Osteoblast (primary cell): ENCODE measurements around the gene CEP70. TPM values are rescaled to one million over a fixed set of nuclear protein-coding genes. Genes with fewer than 3 reads are reported as not detected.
A peak's percentile ranks its signal among the peaks of the same experiment; 100 is the strongest.
"Not testable (repeated sequence)": the region's sequence is repeated elsewhere in the genome, so short reads cannot be mapped to it uniquely, and the experiment has no call there.

Source experiments
- DNase-seq: peaks from one replicate; pipeline ENCODE4 v3.0.0; 2011; ENCODE audit warnings: low spot score, mixed read lengths; ENCODE audit not compliant: insufficient read length; ENCODE audit errors: missing footprints
- H2AFZ ChIP-seq: 2 replicates; pipeline ENCODE4 v1.6.0; 2011; ENCODE audit warnings: mild to moderate bottlenecking, low read length
- H3K27ac ChIP-seq: 2 replicates; pipeline ENCODE4 v1.5.1; 2011; ENCODE audit warnings: mild to moderate bottlenecking, low read depth, low read length, moderate library complexity
- H3K27me3 ChIP-seq: 2 replicates; pipeline ENCODE4 v1.6.0; 2012; ENCODE audit warnings: mild to moderate bottlenecking, control low read depth, inconsistent platforms, low read length, moderate library complexity; ENCODE audit not compliant: insufficient read depth
- H3K36me3 ChIP-seq: 2 replicates; pipeline ENCODE4 v1.5.1; 2011; ENCODE audit warnings: mild to moderate bottlenecking, low read length, control low read depth, moderate library complexity; ENCODE audit not compliant: insufficient read depth
- H3K4me1 ChIP-seq: 2 replicates; pipeline ENCODE4 v1.5.1; 2011; ENCODE audit warnings: mild to moderate bottlenecking, low read length, control low read depth, moderate library complexity; ENCODE audit not compliant: insufficient read depth
- H3K4me2 ChIP-seq: 2 replicates; pipeline ENCODE4 v1.6.0; 2011; ENCODE audit warnings: mild to moderate bottlenecking, low read length; ENCODE audit not compliant: insufficient read depth
- H3K4me3 ChIP-seq: fragments of 200-600 bp; sonication (generic); 3 replicates; pipeline ENCODE4 v1.5.1; 2012; ENCODE audit warnings: mild to moderate bottlenecking, low read length, inconsistent platforms; ENCODE audit not compliant: insufficient read depth
- H3K79me2 ChIP-seq: 2 replicates; pipeline ENCODE4 v1.6.0; 2012; ENCODE audit warnings: mild to moderate bottlenecking, low read length, control low read depth, inconsistent platforms; ENCODE audit not compliant: insufficient read depth
- H3K9me3 ChIP-seq: 2 replicates; pipeline ENCODE4 v1.5.1; 2011; ENCODE audit warnings: low read depth, low read length, control low read depth
- H4K20me1 ChIP-seq: 2 replicates; pipeline ENCODE4 v1.6.0; 2012; ENCODE audit warnings: mild to moderate bottlenecking, low read length, control low read depth; ENCODE audit not compliant: insufficient read depth
- total RNA-seq: library from RNA; depleted of rRNA; stranded (reverse); fragments of >200 nt; gene quantifications from 2 replicates; pipeline ENCODE4 v1.2.3, GENCODE V29; 2012
- TF ChIP-seq, protein P1 (sequence below): IDR thresholded peaks from 2 replicates; pipeline ENCODE4 v1.5.1; 2011; ENCODE audit warnings: mild to moderate bottlenecking, low read depth, low read length, moderate library complexity; ENCODE audit errors: extremely low read depth

CEP70 gene
- total RNA-seq, 1 donor, result 51.0 TPM

DNA sequence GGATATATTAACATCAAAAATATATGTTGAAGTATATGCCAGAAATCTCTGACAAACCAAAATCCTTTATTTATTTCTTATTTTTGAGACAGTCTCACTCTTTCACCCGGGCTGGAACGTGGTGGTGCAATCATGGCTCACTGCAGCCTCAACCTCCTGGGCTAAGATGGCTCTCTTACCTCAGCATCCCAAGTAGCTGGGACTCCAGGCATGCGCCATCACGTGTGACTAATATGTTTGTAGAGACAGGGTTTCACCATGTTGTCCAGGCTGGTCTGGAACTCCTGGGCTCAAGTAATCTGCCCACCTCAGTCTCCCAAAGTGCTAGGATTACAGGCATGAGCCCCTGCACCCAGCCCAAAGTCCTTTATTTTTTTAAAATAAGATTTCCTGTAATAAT, 26.4 kb upstream of the CEP70 start:
- Histone ChIP-seq H3K4me2 (no peak overlapping the region), H3K79me2 (peaks cover 8% of the 10 kb centered on the region), H4K20me1 (no peaks in the 10 kb centered on the region), H3K27ac (no peak overlapping the region), H3K4me3 (no peak overlapping the region), H3K27me3 (no peaks in the 10 kb centered on the region), H2AFZ (no peak overlapping the region), H3K9me3 (no peaks in the 10 kb centered on the region), H3K4me1 (no peaks in the 10 kb centered on the region), H3K36me3 (no peaks in the 10 kb centered on the region)
- no peak for DNase-seq
- TF ChIP-seq, protein P1, sequence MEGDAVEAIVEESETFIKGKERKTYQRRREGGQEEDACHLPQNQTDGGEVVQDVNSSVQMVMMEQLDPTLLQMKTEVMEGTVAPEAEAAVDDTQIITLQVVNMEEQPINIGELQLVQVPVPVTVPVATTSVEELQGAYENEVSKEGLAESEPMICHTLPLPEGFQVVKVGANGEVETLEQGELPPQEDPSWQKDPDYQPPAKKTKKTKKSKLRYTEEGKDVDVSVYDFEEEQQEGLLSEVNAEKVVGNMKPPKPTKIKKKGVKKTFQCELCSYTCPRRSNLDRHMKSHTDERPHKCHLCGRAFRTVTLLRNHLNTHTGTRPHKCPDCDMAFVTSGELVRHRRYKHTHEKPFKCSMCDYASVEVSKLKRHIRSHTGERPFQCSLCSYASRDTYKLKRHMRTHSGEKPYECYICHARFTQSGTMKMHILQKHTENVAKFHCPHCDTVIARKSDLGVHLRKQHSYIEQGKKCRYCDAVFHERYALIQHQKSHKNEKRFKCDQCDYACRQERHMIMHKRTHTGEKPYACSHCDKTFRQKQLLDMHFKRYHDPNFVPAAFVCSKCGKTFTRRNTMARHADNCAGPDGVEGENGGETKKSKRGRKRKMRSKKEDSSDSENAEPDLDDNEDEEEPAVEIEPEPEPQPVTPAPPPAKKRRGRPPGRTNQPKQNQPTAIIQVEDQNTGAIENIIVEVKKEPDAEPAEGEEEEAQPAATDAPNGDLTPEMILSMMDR, result no peak

DNA sequence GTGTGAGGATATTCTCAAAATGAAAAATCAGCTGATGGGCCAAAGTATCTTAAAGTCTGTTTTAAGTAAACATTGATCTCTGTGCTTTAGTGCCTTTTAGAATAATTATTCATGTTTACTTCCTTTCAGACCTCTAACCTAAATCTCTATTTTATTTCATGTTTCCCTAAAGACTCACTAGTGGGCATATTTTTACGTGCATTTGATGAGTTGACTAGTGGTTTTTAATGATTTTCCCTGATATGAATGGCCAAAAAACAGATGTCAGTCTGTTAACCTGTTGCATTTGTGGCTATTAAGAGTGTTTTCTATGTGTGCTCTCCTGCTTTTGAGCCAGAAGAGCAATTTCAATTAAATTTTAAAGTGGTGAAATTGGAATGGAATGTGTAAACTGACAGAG, 21.4 kb upstream of the CEP70 start:
- TF ChIP-seq, protein P1, result no peak
- H3K36me3 ChIP-seq, result no peaks in the 10 kb centered on the region
- H3K9me3 ChIP-seq, result no peaks in the 10 kb centered on the region
- H3K27me3 ChIP-seq, result no peaks in the 10 kb centered on the region
- H3K4me1 ChIP-seq, result no peaks in the 10 kb centered on the region
- no peak overlapping the region for H3K4me3 ChIP-seq
- H3K79me2 ChIP-seq, result peaks cover 22% of the 10 kb centered on the region
- DNase-seq, result no peak
- H3K27ac ChIP-seq, result no peak overlapping the region
- H2AFZ ChIP-seq, result no peak overlapping the region
- H4K20me1 ChIP-seq, result no peaks in the 10 kb centered on the region
- no peak overlapping the region for H3K4me2 ChIP-seq

DNA sequence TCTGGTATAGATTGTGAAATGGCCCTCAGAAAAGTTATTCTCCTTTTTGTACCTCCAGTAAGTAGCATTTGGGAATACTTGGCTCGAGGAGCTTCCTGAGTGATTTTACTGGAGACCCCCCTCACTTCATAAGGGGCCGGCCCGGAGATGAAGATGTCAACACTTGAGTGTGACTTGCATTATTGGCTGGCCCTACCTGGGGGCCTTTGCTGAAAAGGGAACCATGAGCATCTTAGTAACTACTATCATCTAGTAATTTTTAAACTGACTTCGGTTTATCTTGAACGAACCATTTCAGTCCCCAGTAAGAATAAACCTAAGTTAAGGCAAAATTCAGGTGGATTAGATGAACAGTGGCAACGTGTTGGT, 15.8 kb upstream of the CEP70 start:
- Histone ChIP-seq H3K4me2 (peak overlapping the region; percentile 73), H3K4me1 (peaks cover 9% of the 10 kb centered on the region), H3K79me2 (peaks cover 19% of the 10 kb centered on the region), H2AFZ (peak overlapping the region; percentile 80), H3K27me3 (no peaks in the 10 kb centered on the region), H3K4me3 (peak overlapping the region; percentile 86), H3K27ac (no peak overlapping the region), H4K20me1 (no peaks in the 10 kb centered on the region), H3K9me3 (no peaks in the 10 kb centered on the region), H3K36me3 (no peaks in the 10 kb centered on the region)
- TF ChIP-seq, protein P1, result no peak
- DNase-seq, result peak; percentile 53

DNA sequence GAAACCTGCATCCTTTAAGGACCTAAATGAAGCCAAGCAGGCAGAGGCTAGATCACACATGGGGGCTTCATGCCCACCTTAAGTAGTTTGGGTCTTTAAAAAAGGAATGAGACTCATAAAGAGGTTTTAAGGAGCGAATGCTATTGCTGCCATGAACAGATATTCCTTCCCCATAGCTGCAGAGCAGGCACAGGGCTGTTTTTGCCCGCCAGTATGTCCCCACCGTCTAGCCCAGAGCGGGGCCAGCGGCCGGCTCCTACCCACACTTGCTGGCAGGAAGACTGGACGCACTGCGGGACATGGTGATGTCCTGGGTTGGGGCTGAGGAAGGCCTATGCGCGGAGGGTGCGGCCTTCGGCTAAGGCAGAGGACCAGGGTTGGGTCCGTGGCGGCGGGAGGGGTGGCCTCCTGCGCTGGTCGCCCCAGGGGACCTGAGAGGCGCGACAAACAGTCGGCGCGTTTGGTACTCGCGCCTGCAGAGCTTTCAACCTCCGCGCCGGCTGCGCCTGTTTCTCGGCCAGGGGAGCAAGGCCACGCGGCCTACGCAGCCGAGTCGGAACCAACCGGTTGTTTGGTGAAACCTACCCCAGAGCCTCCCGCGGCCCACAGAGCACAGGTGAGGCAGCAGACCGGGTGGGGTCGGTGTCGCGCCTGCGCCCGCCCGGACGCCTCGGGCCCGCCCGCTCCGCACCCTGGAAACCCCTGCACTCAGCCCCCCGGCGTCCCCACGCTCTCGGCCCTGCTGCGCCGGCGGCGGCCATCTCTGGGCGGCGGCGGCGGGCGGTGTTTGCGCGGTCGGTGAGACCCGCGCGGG, 14.5 kb upstream of the CEP70 start, which contains the start of gene FAIM:
Gene FAIM (plus strand): TSS at position 450 of the 814 bp plus-strand sequence. CDS start 10,956 bp downstream, outside the sequence.
- no peaks in the 10 kb centered on the region for H3K36me3 ChIP-seq
- peak within 1 kb of the TSS; percentile 77 for H3K27ac ChIP-seq
- peaks cover 9% of the 10 kb centered on the region for H3K4me1 ChIP-seq
- TF ChIP-seq, protein P1, result no peak
- peak within 1 kb of the TSS; percentile 86 for H3K4me3 ChIP-seq
- H4K20me1 ChIP-seq, result no peaks in the 10 kb centered on the region
- no peaks in the 10 kb centered on the region for H3K27me3 ChIP-seq
- H3K79me2 ChIP-seq, result peaks cover 17% of the 10 kb centered on the region
- peak within 1 kb of the TSS; percentile 73 for H3K4me2 ChIP-seq
- H3K9me3 ChIP-seq, result no peaks in the 10 kb centered on the region
- DNase-seq, result peak; percentile 94
- peak within 1 kb of the TSS; percentile 80 for H2AFZ ChIP-seq

DNA sequence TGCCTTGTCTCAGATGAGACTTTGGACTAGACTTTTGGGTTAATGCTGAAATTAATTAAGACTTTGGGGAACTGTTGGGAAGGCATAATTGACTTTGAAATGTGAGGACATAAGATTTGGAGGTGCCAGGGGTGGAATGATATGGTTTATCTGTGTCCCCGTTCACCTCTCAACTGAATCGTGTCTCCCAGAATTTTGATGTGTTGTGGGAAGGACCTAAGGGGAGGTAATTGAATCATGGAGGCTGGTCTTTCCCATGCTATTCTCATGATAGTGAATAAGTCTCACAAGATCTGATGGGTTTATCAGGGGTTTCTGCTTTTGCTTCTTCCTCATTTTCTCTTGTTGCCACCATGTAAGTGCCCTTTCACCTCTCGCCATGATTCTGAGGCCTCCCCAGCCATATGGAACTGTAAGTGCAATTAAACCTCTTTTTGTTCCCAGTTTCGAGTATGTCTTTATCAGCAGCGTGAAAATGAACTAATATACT, 10.1 kb upstream of the CEP70 start:
- DNase-seq, H2AFZ ChIP-seq, H3K4me2 ChIP-seq, H3K9me3 ChIP-seq, H3K4me1 ChIP-seq, H3K27me3 ChIP-seq, H3K4me3 ChIP-seq, H3K79me2 ChIP-seq, H3K27ac ChIP-seq, H4K20me1 ChIP-seq, H3K36me3 ChIP-seq: not testable (repeated sequence)

DNA sequence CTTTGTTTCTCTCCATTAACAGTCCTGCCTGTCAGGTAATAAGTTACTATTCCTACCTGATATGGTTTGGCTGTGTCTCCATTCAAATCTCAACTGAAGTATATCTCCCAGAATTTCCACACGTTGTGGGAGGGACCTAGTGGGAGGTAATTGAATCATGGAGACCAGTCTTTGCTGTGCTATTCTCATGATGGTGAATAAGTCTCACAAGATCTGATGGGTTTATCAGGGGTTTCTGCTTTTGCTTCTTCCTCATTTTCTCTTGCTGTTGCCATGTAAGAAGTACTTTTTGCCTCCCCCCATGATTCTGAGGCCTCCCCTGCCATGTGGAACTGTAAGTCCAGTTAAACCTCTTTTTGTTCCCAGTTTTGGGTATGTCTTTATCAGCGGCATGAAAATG, 7.6 kb upstream of the CEP70 start:
- not testable (repeated sequence) for H3K27me3 ChIP-seq, H3K4me1 ChIP-seq, H3K79me2 ChIP-seq, DNase-seq, H3K36me3 ChIP-seq, H2AFZ ChIP-seq, H3K4me3 ChIP-seq, H3K9me3 ChIP-seq, H4K20me1 ChIP-seq, H3K27ac ChIP-seq, H3K4me2 ChIP-seq
